Caki2 (cell line): ENCODE measurements around the gene MITF. TPM values are rescaled to one million over a fixed set of nuclear protein-coding genes. Genes with fewer than 3 reads are reported as not detected.
"Not testable (repeated sequence)": the region's sequence is repeated elsewhere in the genome, so short reads cannot be mapped to it uniquely, and the experiment has no call there.

Experiments
- DNase-seq: peaks from one replicate; pipeline ENCODE4 v3.0.0-alpha.2; 2015; ENCODE audit warnings: low read depth
- in situ Hi-C: cut with HindIII; loops from 2 replicates; pipeline ENCODE4 v1.10.0; 2016; ENCODE audit warnings: low sequenced_read_pairs, low pct_unique_long_range_greater_than_20kb, mixed read lengths
- total RNA-seq: library from RNA; depleted of rRNA; stranded (reverse); fragments of >200 nt; shearing (Covaris generic); gene quantifications from 2 replicates; pipeline ENCODE4 v1.2.3, GENCODE V29; 2014; ENCODE audit warnings: low replicate concordance

MITF gene
- total RNA-seq, 1 experiment from 2014 or later = 32.1 TPM

GRCh38 chr3:69913422-69913821 lies 174.2 kb downstream of the MITF start:
- in situ Hi-C loops = no loop called here
- DNase-seq = no peak

GRCh38 chr3:69914395-69914794 lies 175.1 kb downstream of the MITF start:
- in situ Hi-C loops = no loop called here
- DNase-seq = peak; percentile 58

- in situ Hi-C loops = no loop called here
- no peak for DNase-seq
Measured at GRCh38 chr3:69915726-69916125, 176.5 kb downstream of the MITF start.

GRCh38 chr3:69920009-69920408 lies 180.7 kb downstream of the MITF start:
- in situ Hi-C loops, DNase-seq: not testable (repeated sequence)

- in situ Hi-C loops = no loop called here
Measured at GRCh38 chr3:69921651-69922050, 182.4 kb downstream of the MITF start.

GRCh38 chr3:69922521-69923000 lies 183.3 kb downstream of the MITF start:
- in situ Hi-C loops = no loop called here
- no peak for DNase-seq

More at GRCh38 chr3:69921651-69922050, 182.4 kb downstream of the MITF start:
- no peak for DNase-seq

- in situ Hi-C loops = no loop called here
- DNase-seq = no peak
Measured at GRCh38 chr3:69925506-69925905, 186.2 kb downstream of the MITF start.

- DNase-seq = no peak
- in situ Hi-C loops = no loop called here
Measured at GRCh38 chr3:69926385-69926784, 187.1 kb downstream of the MITF start.

- in situ Hi-C loops = no loop called here
Measured at GRCh38 chr3:69927571-69927970, 188.3 kb downstream of the MITF start.

GRCh38 chr3:69929019-69929418 lies 189.8 kb downstream of the MITF start:
- no peak for DNase-seq
- in situ Hi-C loops = no loop called here

More at GRCh38 chr3:69927571-69927970, 188.3 kb downstream of the MITF start:
- no peak for DNase-seq

GRCh38 chr3:69930564-69930963 lies 191.3 kb downstream of the MITF start:
- no peak for DNase-seq
- in situ Hi-C loops = no loop called here

GRCh38 chr3:69932087-69932486 lies 192.8 kb downstream of the MITF start:
- no peak for DNase-seq
- in situ Hi-C loops = no loop called here

GRCh38 chr3:69932501-69932900 lies 193.2 kb downstream of the MITF start:
- in situ Hi-C loops = no loop called here
- no peak for DNase-seq

GRCh38 chr3:69934398-69934797 lies 195.1 kb downstream of the MITF start:
- in situ Hi-C loops = no loop called here
- DNase-seq = no peak

- no peak for DNase-seq
- in situ Hi-C loops = no loop called here
Measured at GRCh38 chr3:69936266-69936665, 197.0 kb downstream of the MITF start.

GRCh38 chr3:69938061-69938460 lies 198.8 kb downstream of the MITF start:
- DNase-seq = no peak
- in situ Hi-C loops = no loop called here

GRCh38 chr3:69938931-69939330 lies 199.7 kb downstream of the MITF start:
- in situ Hi-C loops = no loop called here
- DNase-seq = no peak

- DNase-seq = no peak
- in situ Hi-C loops = no loop called here
Measured at GRCh38 chr3:69941037-69941436, 201.8 kb downstream of the MITF start.

- in situ Hi-C loops = no loop called here
- peak; percentile 47 for DNase-seq
Measured at GRCh38 chr3:69941439-69942176, 202.3 kb downstream of the MITF start.

- in situ Hi-C loops = no loop called here
Measured at GRCh38 chr3:69944931-69945493, 205.7 kb downstream of the MITF start.

More at GRCh38 chr3:69944931-69945493, 205.7 kb downstream of the MITF start:
- no peak for DNase-seq
